IMR-90 (cell line): ENCODE results near the gene RBP4. TPM values are rescaled to one million over a fixed set of nuclear protein-coding genes. Genes with fewer than 3 reads are reported as not detected.

Experiments used
- ATAC-seq: fragments of 200-7000 bp; cut with Tn5 transposase; 2 replicates; pipeline ENCODE4 v1.9.1; 2020; ENCODE audit warnings: low read depth, mild to moderate bottlenecking, moderate library complexity
- BruUV-seq: library from RNA; stranded (reverse); fragments of 400-500 nt; replicated peaks from 2 replicates; lab custom pipeline; 2021; lab: Mats Ljungman, UMichigan
- CTCF ChIA-PET: fragments of 300-600 bp; formaldehyde crosslinking; extraction: SDS; loops from one replicate; lab custom pipeline; 2021; ENCODE audit warnings: antibody characterized with exemption; lab: Yijun Ruan, JAX
- POLR2A ChIA-PET: fragments of 300-600 bp; sonication (Branson Sonifier 250); formaldehyde crosslinking; loops from one replicate; lab custom pipeline; 2022; ENCODE audit warnings: antibody characterized with exemption; ENCODE audit not compliant: unreplicated experiment; lab: Charles Lee
- DNase-seq: peaks from one replicate; pipeline ENCODE4 v3.0.0; 2013
- H2AFZ ChIP-seq: replicated peaks from 2 replicates; pipeline ENCODE3; 2013; ENCODE audit warnings: low read length, mild to moderate bottlenecking; ENCODE audit not compliant: poor library complexity
- H2AK5ac ChIP-seq: 2 replicates; pipeline ENCODE4 v1.6.1; 2013; ENCODE audit warnings: low read depth, low read length, inconsistent platforms
- H2AK9ac ChIP-seq: replicated peaks from 2 replicates; pipeline ENCODE3; 2013; ENCODE audit warnings: mild to moderate bottlenecking, low read depth, low read length, moderate library complexity; ENCODE audit not compliant: poor library complexity
- H2BK120ac ChIP-seq: 2 replicates; pipeline ENCODE4 v1.6.1; 2013; ENCODE audit warnings: low read depth, low read length, inconsistent platforms
- H2BK15ac ChIP-seq: 3 replicates; pipeline ENCODE4 v1.6.1; 2013; ENCODE audit warnings: low read depth, low read length, inconsistent platforms
- H2BK20ac ChIP-seq: 2 replicates; pipeline ENCODE4 v1.6.1; 2013; ENCODE audit warnings: low read depth, mild to moderate bottlenecking, inconsistent platforms, low read length, moderate library complexity
- H2BK5ac ChIP-seq: 2 replicates; pipeline ENCODE4 v1.6.1; 2013; ENCODE audit warnings: mild to moderate bottlenecking, low read depth, low read length, inconsistent platforms; ENCODE audit not compliant: poor library complexity, severe bottlenecking
- H3K14ac ChIP-seq: replicated peaks from 2 replicates; pipeline ENCODE4 v1.6.1; 2013; ENCODE audit warnings: low read depth, low read length, inconsistent platforms
- H3K18ac ChIP-seq: 2 replicates; pipeline ENCODE4 v1.6.1; 2013; ENCODE audit warnings: low read depth, low read length, control low read depth
- H3K23ac ChIP-seq: 2 replicates; pipeline ENCODE4 v1.6.1; 2013; ENCODE audit warnings: low read depth, low read length, inconsistent platforms
- H3K27ac ChIP-seq: 2 replicates; pipeline ENCODE4 v1.5.1; 2013; ENCODE audit warnings: mild to moderate bottlenecking, control low read depth, low read length; ENCODE audit not compliant: insufficient read depth
- H3K27me3 ChIP-seq: 2 replicates; pipeline ENCODE4 v1.6.1; 2013; ENCODE audit warnings: low read length; ENCODE audit not compliant: control insufficient read depth, insufficient read depth
- H3K36me3 ChIP-seq: 2 replicates; pipeline ENCODE4 v1.6.1; 2013; ENCODE audit warnings: low read length, mixed read lengths; ENCODE audit not compliant: control insufficient read depth, insufficient read depth
- H3K4ac ChIP-seq: 2 replicates; pipeline ENCODE4 v1.6.1; 2013; ENCODE audit warnings: low read depth, low read length, inconsistent platforms
- H3K4me1 ChIP-seq: 2 replicates; pipeline ENCODE4 v1.6.1; 2013; ENCODE audit warnings: low read length, mixed read lengths; ENCODE audit not compliant: control insufficient read depth, insufficient read depth
- H3K4me2 ChIP-seq: 2 replicates; pipeline ENCODE4 v1.6.1; 2013; ENCODE audit warnings: low read depth, mild to moderate bottlenecking, control low read depth, low read length, moderate library complexity
- H3K4me3 ChIP-seq: 2 replicates; pipeline ENCODE4 v1.5.1; 2013; ENCODE audit warnings: low read depth, mild to moderate bottlenecking, control low read depth, low read length, moderate library complexity; ENCODE audit not compliant: insufficient read depth
- H3K56ac ChIP-seq: 2 replicates; pipeline ENCODE4 v1.6.1; 2013; ENCODE audit warnings: low read length, inconsistent platforms; ENCODE audit not compliant: insufficient read depth; ENCODE audit errors: extremely low read depth
- H3K79me1 ChIP-seq, 2 experiments: 2 replicates each; pipeline ENCODE4 v1.6.1; 2013; ENCODE audit warnings: low read length in 2 of 2, inconsistent platforms in 1 of 2, low read depth in 1 of 2
- H3K9ac ChIP-seq: 2 replicates; pipeline ENCODE4 v1.6.1; 2013; ENCODE audit warnings: low read depth, low read length, control low read depth
- H3K9me1 ChIP-seq: 2 replicates; pipeline ENCODE4 v1.6.1; 2013; ENCODE audit warnings: low read length, inconsistent platforms; ENCODE audit not compliant: insufficient read depth
- H3K9me3 ChIP-seq: 2 replicates; pipeline ENCODE4 v1.6.1; 2013; ENCODE audit warnings: low read length; ENCODE audit not compliant: control insufficient read depth, insufficient read depth
- H4K20me1 ChIP-seq: 2 replicates; pipeline ENCODE4 v1.6.1; 2013; ENCODE audit warnings: low read length, inconsistent platforms; ENCODE audit not compliant: insufficient read depth
- H4K5ac ChIP-seq: 2 replicates; pipeline ENCODE4 v1.6.1; 2013; ENCODE audit warnings: mild to moderate bottlenecking, low read depth, low read length, control low read depth
- H4K8ac ChIP-seq, 2 experiments: 2 replicates each; pipeline ENCODE4 v1.6.1; 2013; ENCODE audit warnings: low read depth in 2 of 2, low read length in 2 of 2, control low read depth in 1 of 2, inconsistent platforms in 1 of 2
- H4K91ac ChIP-seq: 2 replicates; pipeline ENCODE4 v1.6.1; 2013; ENCODE audit warnings: low read depth, low read length, inconsistent platforms; ENCODE audit not compliant: insufficient read depth
- BHLHE40 ChIP-seq: fragments of 150-350 bp; IDR thresholded peaks from 2 replicates; pipeline ENCODE4 v1.6.1; 2016; ENCODE audit warnings: mild to moderate bottlenecking, low read depth, low read length
- CHD1 ChIP-seq: IDR thresholded peaks from 2 replicates; pipeline ENCODE4 v1.6.1; 2012; ENCODE audit warnings: low read depth, low read length, improper control_type of control experiment
- MAZ ChIP-seq: IDR thresholded peaks from 2 replicates; pipeline ENCODE4 v1.6.1; 2012; ENCODE audit warnings: low read depth, mild to moderate bottlenecking, low read length, improper control_type of control experiment, moderate library complexity, borderline replicate concordance
- RFX5 ChIP-seq: IDR thresholded peaks from 2 replicates; pipeline ENCODE4 v1.8.0; 2012; ENCODE audit warnings: low read depth, mild to moderate bottlenecking, low read length, moderate library complexity
- SMC3 ChIP-seq: fragments of 150-350 bp; IDR thresholded peaks from 2 replicates; pipeline ENCODE4 v1.6.1; 2016; ENCODE audit warnings: low read depth, mild to moderate bottlenecking, antibody characterized with exemption, low read length, moderate library complexity
- WGBS, 2 experiments: methylation state at CpG; one replicate each; pipeline versions ENCODE4 v1.1.5 to v1.1.7; 2013; ENCODE audit warnings: missing lambda C conversion rate in 2 of 2; ENCODE audit not compliant: insufficient read length in 1 of 2; ENCODE audit errors: extremely low coverage in 2 of 2; 5-methylcytosine and 5-hydroxymethylcytosine counted together
- dilution Hi-C: fragments of 300-500 bp; cut with HindIII; formaldehyde crosslinking; loops from one replicate; pipeline ENCODE4 v1.14.3; 2018; ENCODE audit warnings: low sequenced_read_pairs; ENCODE audit not compliant: unreplicated experiment
- in situ Hi-C: fragments of 300-500 bp; cut with MboI; formaldehyde crosslinking; loops from 3 replicates; pipeline ENCODE4 v1.14.3; 2019; ENCODE audit warnings: low sequenced_read_pairs, inconsistent platforms, mixed read lengths
- intact Hi-C: fragments of 100-400 bp; cut with micrococcal nuclease; formaldehyde crosslinking; loops from 2 replicates; pipeline ENCODE4 v1.10.0; 2022
- polyA plus RNA-seq, 3 experiments: library from polyadenylated mRNA; depleted of rRNA; stranded (reverse); fragments of >200 nt; gene quantifications; 2 replicates each; pipeline ENCODE4 v1.2.3, GENCODE V29; 2012; ENCODE audit warnings: low replicate concordance in 1 of 3
- total RNA-seq: library from RNA; depleted of rRNA; stranded (reverse); fragments of >200 nt; gene quantifications from 2 replicates; pipeline ENCODE4 v1.2.3, GENCODE V29; 2012

Gene RBP4
- total and polyA plus RNA-seq, 2 of the 4 experiments (the other 2 are of a cell fraction), result not detected

- intact Hi-C loops (no loop called here), in situ Hi-C loops (no loop called here), dilution Hi-C loops (no loop called here)
- H3K36me3 ChIP-seq, result no peaks in the 10 kb centered on the region
- no peaks in the 10 kb centered on the region for H3K9me1 ChIP-seq
- no peak overlapping the region for H4K91ac ChIP-seq
- no peak overlapping the region for H2BK5ac ChIP-seq
- no peak overlapping the region for H2AK5ac ChIP-seq
- H2BK120ac ChIP-seq, result no peak overlapping the region
- H2AK9ac ChIP-seq, result no peak overlapping the region
- H2BK20ac ChIP-seq, result no peak overlapping the region
- no peak overlapping the region for H3K23ac ChIP-seq
- H3K4me1 ChIP-seq, result no peaks in the 10 kb centered on the region
- no peak overlapping the region for H2AFZ ChIP-seq
- H3K9me3 ChIP-seq, result no peaks in the 10 kb centered on the region
- no peak overlapping the region for H4K5ac ChIP-seq
- no peaks in the 10 kb centered on the region for H3K79me1 ChIP-seq
- H3K14ac ChIP-seq, result no peak overlapping the region
- no peak for ATAC-seq
- H3K4me2 ChIP-seq, result no peak overlapping the region
- H3K4me3 ChIP-seq, result no peak overlapping the region
- no peak for DNase-seq
- peaks cover 30% of the 10 kb centered on the region for H3K27me3 ChIP-seq
- POLR2A ChIA-PET, result no interaction called here
- no peak overlapping the region for H3K18ac ChIP-seq
- H3K56ac ChIP-seq, result no peak overlapping the region
- no peak overlapping the region for H3K27ac ChIP-seq
- no peak overlapping the region for H3K9ac ChIP-seq
- no peak overlapping the region for H4K8ac ChIP-seq
- no peak overlapping the region for H3K4ac ChIP-seq
- CTCF ChIA-PET, result no interaction called here
- TF ChIP-seq MAZ, result no peak
- TF ChIP-seq CHD1, result no peak
- TF ChIP-seq RFX5, result no peak
- no peak for TF ChIP-seq BHLHE40
- no peak for TF ChIP-seq SMC3
- no peak overlapping the region for H2BK15ac ChIP-seq
- no peaks in the 10 kb centered on the region for H4K20me1 ChIP-seq
- no TSS peak for BruUV-seq
- whole genome bisulfite sequencing, 2 experiments, result no CpG with 5 or more reads among the region's 4 CpGs
These were observed 7.8 kb downstream of the RBP4 start for GRCh38 chr10:93593254-93593653.
